Measurements from ENCODE around the gene WFIKKN1.

GRCh38 chr16:628321-629061, 2.3 kb upstream of the WFIKKN1 start:
- TF ChIP-seq NAIF1 (CRISPR knock-in tag; IDR thresholded peaks at IDR 0.05; ENCODE audit: borderline replicate concordance) = no peak
- TF ChIP-seq RBM22 (optimal IDR thresholded peaks at IDR 0.05; ENCODE audit: low read length) = no peak
- TF ChIP-seq POLR2AphosphoS2 (IDR thresholded peaks at IDR 0.05; ENCODE audit: low read depth, low read length) = no peak
- TF ChIP-seq CTCF (CRISPR knock-in tag; IDR thresholded peaks at IDR 0.05) = no peak
- no peak for TF ChIP-seq ZNF580 (CRISPR knock-in tag; IDR thresholded peaks at IDR 0.05; ENCODE audit: borderline replicate concordance, low read depth)
- TF ChIP-seq PBX3 (CRISPR knock-in tag; IDR thresholded peaks at IDR 0.05; ENCODE audit: borderline replicate concordance) = no peak
- no peak for TF ChIP-seq ZNF274 (CRISPR knock-in tag; IDR thresholded peaks at IDR 0.05)
- TF ChIP-seq NFE2L1 (CRISPR knock-in tag; IDR thresholded peaks at IDR 0.05; ENCODE audit: borderline replicate concordance) = no peak
- TF ChIP-seq CBX1 (IDR thresholded peaks at IDR 0.05; ENCODE audit: low read depth) = no peak
